Left kidney (tissue), 2 donors: ENCODE results near the gene GSTA2. TPM values are rescaled to one million over a fixed set of nuclear protein-coding genes. Genes with fewer than 3 reads are reported as not detected.
"Not testable (repeated sequence)": the region's sequence is repeated elsewhere in the genome, so short reads cannot be mapped to it uniquely, and the experiment has no call there.

ENCODE experiments used
- DNase-seq: peaks from one replicate; pipeline ENCODE4 v3.0.0-alpha.2; 2013
- polyA plus RNA-seq: library from polyadenylated mRNA; unstranded; fragments of 120-200 nt; gene quantifications from one replicate; pipeline ENCODE4 v1.2.1, GENCODE V29; 2013; ENCODE audit not compliant: insufficient read length

Gene GSTA2
- polyA plus RNA-seq, 1 donor = 0.71 TPM

- no peak for DNase-seq
These were observed 3.0 kb downstream of the GSTA2 start for GRCh38 chr6:52760105-52760765.

GRCh38 chr6:52759085-52759484 is 4.2 kb downstream of the GSTA2 start:
- DNase-seq = no peak

- not testable (repeated sequence) for DNase-seq
These were observed 5.5 kb downstream of the GSTA2 start for GRCh38 chr6:52757651-52758338.

GRCh38 chr6:52754443-52754842 is 8.8 kb downstream of the GSTA2 start:
- DNase-seq = no peak

GRCh38 chr6:52753137-52753536 is 10.1 kb downstream of the GSTA2 start:
- DNase-seq = not testable (repeated sequence)

- no peak for DNase-seq
These were observed 11.0 kb downstream of the GSTA2 start for GRCh38 chr6:52752310-52752709.

- DNase-seq = no peak
These were observed 13.6 kb downstream of the GSTA2 start for GRCh38 chr6:52749556-52750152.

GRCh38 chr6:52747301-52747700 is 16.0 kb downstream of the GSTA2 start:
- not testable (repeated sequence) for DNase-seq

GRCh38 chr6:52746213-52746612 is 17.1 kb downstream of the GSTA2 start:
- no peak for DNase-seq

GRCh38 chr6:52745764-52746201 is 17.5 kb downstream of the GSTA2 start:
- no peak for DNase-seq

- no peak for DNase-seq
These were observed 21.4 kb downstream of the GSTA2 start for GRCh38 chr6:52741872-52742271.

- no peak for DNase-seq
These were observed 23.6 kb downstream of the GSTA2 start for GRCh38 chr6:52739627-52740026.

- no peak for DNase-seq
These were observed 24.1 kb downstream of the GSTA2 start for GRCh38 chr6:52739134-52739533.

- no peak for DNase-seq
These were observed 27.1 kb downstream of the GSTA2 start for GRCh38 chr6:52736145-52736544.

- no peak for DNase-seq
These were observed 28.2 kb downstream of the GSTA2 start for GRCh38 chr6:52735071-52735470.

- no peak for DNase-seq
These were observed 29.2 kb downstream of the GSTA2 start for GRCh38 chr6:52734072-52734471.

- no peak for DNase-seq
These were observed 30.1 kb downstream of the GSTA2 start for GRCh38 chr6:52733172-52733571.

GRCh38 chr6:52731719-52732118 is 31.6 kb downstream of the GSTA2 start:
- DNase-seq = no peak

GRCh38 chr6:52729576-52729975 is 33.7 kb downstream of the GSTA2 start:
- DNase-seq = no peak

- no peak for DNase-seq
These were observed 34.9 kb downstream of the GSTA2 start for GRCh38 chr6:52728394-52728793.

GRCh38 chr6:52727908-52728307 is 35.4 kb downstream of the GSTA2 start:
- no peak for DNase-seq

GRCh38 chr6:52726741-52727535 is 36.3 kb downstream of the GSTA2 start:
- DNase-seq = no peak

GRCh38 chr6:52726193-52726542 is 37.1 kb downstream of the GSTA2 start:
- no peak for DNase-seq
